CD4-positive, alpha-beta T cell (primary cell): ENCODE results near the gene NOSTRIN. TPM values are rescaled to one million over a fixed set of nuclear protein-coding genes. Genes with fewer than 3 reads are reported as not detected.

Experiments
- ATAC-seq: fragments of 200-7000 bp; cut with Tn5 transposase; one replicate; pipeline ENCODE4 v1.10.0; 2022; ENCODE audit warnings: mild to moderate bottlenecking; ENCODE audit not compliant: poor library complexity
- CTCF ChIA-PET: fragments of 350-600 bp; sonication (Branson Sonifier 250); formaldehyde crosslinking; loops from one replicate; lab custom pipeline; 2021; ENCODE audit warnings: antibody characterized with exemption, inconsistent platforms; lab: Charles Lee
- POLR2A ChIA-PET: fragments of 350-600 bp; sonication (Branson Sonifier 250); formaldehyde crosslinking; loops from one replicate; lab custom pipeline; 2021; ENCODE audit warnings: antibody characterized with exemption, inconsistent platforms; lab: Charles Lee
- DNase-seq, 14 experiments: peaks; one replicate each; pipeline ENCODE4 v3.0.0-alpha.2; 2013 to 2020; ENCODE audit warnings: mixed read lengths in 2 of 14
- H3K27ac ChIP-seq, 2 donors: one replicate each; pipeline versions ENCODE4 v1.5.1 to v1.7.0; 2013; ENCODE audit warnings: low read length in 2 of 2, low read depth in 1 of 2, mild to moderate bottlenecking in 1 of 2
- H3K27me3 ChIP-seq, 2 experiments: 1 replicate in 1 of 2; 2 replicates in 1 of 2; pipeline versions ENCODE4 v1.6.1 to v1.7.0; 2013; ENCODE audit warnings: low read length in 2 of 2, control low read depth in 1 of 2, mild to moderate bottlenecking in 1 of 2, moderate library complexity in 1 of 2; ENCODE audit not compliant: insufficient read depth in 2 of 2, control insufficient read depth in 1 of 2
- H3K36me3 ChIP-seq: one replicate; pipeline ENCODE4 v1.6.1; 2013; ENCODE audit warnings: low read length, control low read depth; ENCODE audit not compliant: insufficient read depth
- H3K4me1 ChIP-seq: one replicate; pipeline ENCODE4 v1.6.1; 2013; ENCODE audit warnings: low read length, control low read depth; ENCODE audit not compliant: insufficient read depth
- H3K4me3 ChIP-seq: one replicate; pipeline ENCODE4 v1.5.1; 2013; ENCODE audit warnings: mild to moderate bottlenecking, low read length, moderate library complexity
- H3K9me3 ChIP-seq, 2 experiments: 1 replicate in 1 of 2; 2 replicates in 1 of 2; pipeline versions ENCODE4 v1.6.1 to v1.7.0; 2013; ENCODE audit warnings: low read length in 2 of 2, mild to moderate bottlenecking in 2 of 2, control low read depth in 1 of 2, moderate library complexity in 1 of 2; ENCODE audit not compliant: control insufficient read depth in 1 of 2, insufficient read depth in 1 of 2
- H3K27ac Mint-ChIP-seq: one replicate; pipeline ENCODE4 v1.8.0; 2020; ENCODE audit warnings: mixed read lengths
- H3K27me3 Mint-ChIP-seq: one replicate; pipeline ENCODE4 v1.8.0; 2021; ENCODE audit warnings: mixed read lengths
- H3K36me3 Mint-ChIP-seq: one replicate; pipeline ENCODE4 v1.8.0; 2021; ENCODE audit warnings: low read depth, mixed read lengths
- H3K4me1 Mint-ChIP-seq: one replicate; pipeline ENCODE4 v1.8.0; 2021; ENCODE audit warnings: low read depth, mixed read lengths
- H3K4me3 Mint-ChIP-seq: one replicate; pipeline ENCODE4 v1.8.0; 2020; ENCODE audit warnings: mild to moderate bottlenecking, mixed read lengths
- H3K9me3 Mint-ChIP-seq: one replicate; pipeline ENCODE4 v1.8.0; 2020; ENCODE audit warnings: mixed read lengths
- intact Hi-C, 2 experiments: fragments of 100-400 bp; cut with DNase I in 1 of 2; cut with micrococcal nuclease in 1 of 2; formaldehyde crosslinking; loops; one replicate each; pipeline versions ENCODE4 v1.15.1 to v1.9.0; 2023 to 2025; cut with DNase I, micrococcal nuclease
- total RNA-seq, 174 experiments: library from RNA in 2 of 174; stranded (reverse) in 2 of 174; gene quantifications; one replicate each; pipeline ENCODE4 v1.2.3 and lab custom pipeline; 2021 to 2026
- TF ChIP-seq, protein P1 (sequence below): fragments of 200-600 bp; IDR thresholded peaks from one replicate; pipeline ENCODE4 v1.8.0; 2022; ENCODE audit warnings: antibody characterized with exemption, mild to moderate bottlenecking

NOSTRIN gene
- total RNA-seq, 2 experiments from 2014 or later, result 0.92 to 1.0 TPM

DNA sequence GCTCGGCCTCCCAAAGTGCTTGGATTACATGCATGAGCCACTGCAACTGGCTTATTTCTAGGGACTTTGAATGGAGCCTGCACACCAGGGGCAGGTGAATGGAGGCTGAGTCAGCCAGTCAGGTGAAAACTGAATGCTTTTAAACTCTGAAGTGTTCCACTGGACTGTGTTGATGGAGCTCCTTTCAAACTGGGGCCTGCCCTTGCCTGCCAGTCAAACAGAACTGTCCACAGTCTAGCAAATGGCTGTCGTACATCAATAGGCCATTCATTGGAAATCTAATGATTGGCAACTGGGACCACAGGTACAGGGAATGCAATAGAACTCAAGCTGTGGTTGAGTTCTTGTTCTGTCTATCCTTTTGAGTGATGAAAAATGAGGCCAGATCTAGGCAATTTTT lies 966 bp upstream of the NOSTRIN start:
- POLR2A ChIA-PET, result no interaction called here
- no peaks in the 10 kb centered on the region for H3K4me1 Mint-ChIP-seq
- no peaks in the 10 kb centered on the region for H3K36me3 ChIP-seq
- DNase-seq, result no peak
- no peak overlapping the region for H3K4me3 ChIP-seq
- H3K27ac ChIP-seq, result no peak overlapping the region
- TF ChIP-seq, protein P1, sequence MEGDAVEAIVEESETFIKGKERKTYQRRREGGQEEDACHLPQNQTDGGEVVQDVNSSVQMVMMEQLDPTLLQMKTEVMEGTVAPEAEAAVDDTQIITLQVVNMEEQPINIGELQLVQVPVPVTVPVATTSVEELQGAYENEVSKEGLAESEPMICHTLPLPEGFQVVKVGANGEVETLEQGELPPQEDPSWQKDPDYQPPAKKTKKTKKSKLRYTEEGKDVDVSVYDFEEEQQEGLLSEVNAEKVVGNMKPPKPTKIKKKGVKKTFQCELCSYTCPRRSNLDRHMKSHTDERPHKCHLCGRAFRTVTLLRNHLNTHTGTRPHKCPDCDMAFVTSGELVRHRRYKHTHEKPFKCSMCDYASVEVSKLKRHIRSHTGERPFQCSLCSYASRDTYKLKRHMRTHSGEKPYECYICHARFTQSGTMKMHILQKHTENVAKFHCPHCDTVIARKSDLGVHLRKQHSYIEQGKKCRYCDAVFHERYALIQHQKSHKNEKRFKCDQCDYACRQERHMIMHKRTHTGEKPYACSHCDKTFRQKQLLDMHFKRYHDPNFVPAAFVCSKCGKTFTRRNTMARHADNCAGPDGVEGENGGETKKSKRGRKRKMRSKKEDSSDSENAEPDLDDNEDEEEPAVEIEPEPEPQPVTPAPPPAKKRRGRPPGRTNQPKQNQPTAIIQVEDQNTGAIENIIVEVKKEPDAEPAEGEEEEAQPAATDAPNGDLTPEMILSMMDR, result no peak
- no peak overlapping the region for H3K4me3 Mint-ChIP-seq
- CTCF ChIA-PET, result no interaction called here
- H3K27me3 ChIP-seq, result no peaks in the 10 kb centered on the region
- no peaks in the 10 kb centered on the region for H3K27me3 Mint-ChIP-seq
- H3K27ac Mint-ChIP-seq, result no peak overlapping the region
- H3K9me3 Mint-ChIP-seq, result no peaks in the 10 kb centered on the region
- H3K9me3 ChIP-seq, result no peaks in the 10 kb centered on the region
- peaks cover 4% of the 10 kb centered on the region for H3K4me1 ChIP-seq
- ATAC-seq, result no peak
- no peaks in the 10 kb centered on the region for H3K36me3 Mint-ChIP-seq
- intact Hi-C loops, result no loop called here

DNA sequence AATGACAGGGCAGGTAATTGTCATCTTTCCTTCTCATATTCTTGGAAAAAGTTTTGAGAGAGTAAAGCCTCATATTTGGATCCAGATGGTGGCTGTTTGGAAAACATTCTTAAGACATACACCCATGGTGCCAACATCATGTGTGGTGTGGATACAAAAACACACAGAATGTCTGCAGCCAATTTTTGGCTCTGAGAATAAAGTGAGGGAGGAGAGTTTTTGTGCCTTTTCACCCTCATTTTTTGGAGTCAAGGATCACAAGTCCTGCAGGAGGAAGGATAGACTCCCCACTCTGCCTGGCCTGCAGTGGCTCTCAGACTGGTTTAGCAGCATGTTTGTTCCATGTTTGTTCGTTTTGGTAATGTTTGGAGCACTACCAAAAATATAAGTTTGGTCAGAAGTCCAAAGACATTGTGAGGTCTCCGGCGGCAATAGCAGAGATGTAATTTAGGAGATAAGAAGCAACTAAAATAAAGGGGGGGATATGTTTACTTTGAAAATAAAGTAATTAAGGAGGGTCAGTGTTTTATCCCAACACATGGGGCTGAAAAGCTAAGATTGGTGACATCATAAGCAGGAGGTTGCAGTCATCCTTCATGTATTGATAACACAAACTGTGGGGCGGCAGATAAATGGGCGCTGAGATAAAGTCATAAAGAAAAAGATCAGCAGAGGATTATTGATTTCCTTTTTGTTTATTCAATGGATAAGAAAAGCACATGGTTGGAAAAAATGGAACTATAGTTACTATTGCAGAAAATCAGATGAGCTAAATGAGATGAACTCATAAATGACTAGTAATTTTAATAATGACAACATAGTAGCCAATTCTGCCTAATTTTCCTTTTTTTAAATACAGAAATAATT lies 655 bp downstream of the NOSTRIN start:
- Histone ChIP-seq H3K27ac (no peak overlapping the region), H3K4me3 (no peak overlapping the region), H3K4me1 (peaks cover 4% of the 10 kb centered on the region), H3K9me3 (no peaks in the 10 kb centered on the region), H3K27me3 (no peaks in the 10 kb centered on the region), H3K36me3 (no peaks in the 10 kb centered on the region)
- no peak overlapping the region for H3K27ac Mint-ChIP-seq
- intact Hi-C loops, result no loop called here
- H3K27me3 Mint-ChIP-seq, result no peaks in the 10 kb centered on the region
- TF ChIP-seq, protein P1, result no peak
- no peaks in the 10 kb centered on the region for H3K4me1 Mint-ChIP-seq
- H3K36me3 Mint-ChIP-seq, result no peaks in the 10 kb centered on the region
- ChIA-PET POLR2A (no interaction called here), CTCF (no interaction called here)
- ATAC-seq (no peak), DNase-seq (no peak)
- H3K9me3 Mint-ChIP-seq, result no peaks in the 10 kb centered on the region
- no peak overlapping the region for H3K4me3 Mint-ChIP-seq

DNA sequence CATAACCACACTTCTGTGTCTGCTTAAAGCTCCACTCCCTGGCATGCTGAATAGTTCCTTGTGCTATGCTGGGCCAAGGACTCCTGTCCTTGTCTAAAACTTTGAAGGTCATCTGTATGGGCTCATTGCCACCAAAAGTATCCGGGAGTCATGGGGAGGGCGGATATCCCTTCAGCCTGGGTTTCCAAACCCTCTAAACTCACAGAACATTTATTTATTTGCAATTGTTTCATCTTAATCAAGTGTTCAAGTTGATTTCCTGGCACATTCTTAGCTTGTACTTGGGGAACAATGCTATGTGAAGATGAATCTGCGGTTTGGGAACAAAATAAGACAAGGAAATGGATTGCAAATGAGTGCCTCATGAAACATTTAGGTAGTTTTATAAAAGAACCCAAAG lies 1.8 kb downstream of the NOSTRIN start:
- Mint-ChIP-seq H3K36me3 (no peaks in the 10 kb centered on the region), H3K4me1 (no peaks in the 10 kb centered on the region), H3K9me3 (no peaks in the 10 kb centered on the region), H3K4me3 (no peak overlapping the region), H3K27me3 (no peaks in the 10 kb centered on the region), H3K27ac (no peak overlapping the region)
- DNase-seq (no peak), ATAC-seq (no peak)
- Histone ChIP-seq H3K27me3 (no peaks in the 10 kb centered on the region), H3K36me3 (no peaks in the 10 kb centered on the region), H3K4me3 (no peak overlapping the region), H3K27ac (no peak overlapping the region), H3K4me1 (peaks cover 4% of the 10 kb centered on the region), H3K9me3 (no peaks in the 10 kb centered on the region)
- TF ChIP-seq, protein P1, result no peak
- CTCF ChIA-PET, result no interaction called here
- POLR2A ChIA-PET, result no interaction called here
- intact Hi-C loops, result no loop called here
